Measurements from ENCODE around the gene LIX1L.

Gene LIX1L

DNA sequence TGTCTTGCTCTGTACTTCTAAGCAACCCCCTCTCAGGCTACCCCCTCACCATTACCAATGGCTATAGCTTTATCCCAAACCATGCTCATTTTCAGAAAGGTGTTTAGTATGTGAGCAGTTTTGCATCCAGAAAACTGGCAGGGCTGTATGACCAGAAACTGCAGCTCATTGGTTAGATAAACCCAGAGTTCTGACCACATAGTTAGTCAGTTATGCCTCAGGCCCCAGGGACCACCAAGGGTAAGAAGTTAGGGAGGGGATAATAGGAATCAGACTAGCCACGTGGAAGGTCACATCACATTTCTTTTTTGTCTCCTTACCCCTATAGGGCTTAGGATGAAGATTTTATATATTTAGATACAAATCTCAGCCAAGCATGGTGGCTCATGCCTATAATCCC lies 49.2 kb downstream of the LIX1L start:
- Histone ChIP-seq H3K9me3 (no peaks in the 10 kb centered on the region), H3K4me3 (ENCODE audit: low read depth in 1 of 2, low read length in 1 of 2) (no peak overlapping the region), H3K27ac (no peak overlapping the region), H3K36me3 (peaks cover 26% of the 10 kb centered on the region), H3K4me1 (ENCODE audit: control insufficient read depth in 1 of 2, insufficient read depth in 1 of 2, low read depth in 1 of 2, low read length in 1 of 2) (peaks cover 0 to 4% of the 10 kb centered on the region in 2 experiments), H3K27me3 (no peaks in the 10 kb centered on the region)
- TF ChIP-seq, protein P1, sequence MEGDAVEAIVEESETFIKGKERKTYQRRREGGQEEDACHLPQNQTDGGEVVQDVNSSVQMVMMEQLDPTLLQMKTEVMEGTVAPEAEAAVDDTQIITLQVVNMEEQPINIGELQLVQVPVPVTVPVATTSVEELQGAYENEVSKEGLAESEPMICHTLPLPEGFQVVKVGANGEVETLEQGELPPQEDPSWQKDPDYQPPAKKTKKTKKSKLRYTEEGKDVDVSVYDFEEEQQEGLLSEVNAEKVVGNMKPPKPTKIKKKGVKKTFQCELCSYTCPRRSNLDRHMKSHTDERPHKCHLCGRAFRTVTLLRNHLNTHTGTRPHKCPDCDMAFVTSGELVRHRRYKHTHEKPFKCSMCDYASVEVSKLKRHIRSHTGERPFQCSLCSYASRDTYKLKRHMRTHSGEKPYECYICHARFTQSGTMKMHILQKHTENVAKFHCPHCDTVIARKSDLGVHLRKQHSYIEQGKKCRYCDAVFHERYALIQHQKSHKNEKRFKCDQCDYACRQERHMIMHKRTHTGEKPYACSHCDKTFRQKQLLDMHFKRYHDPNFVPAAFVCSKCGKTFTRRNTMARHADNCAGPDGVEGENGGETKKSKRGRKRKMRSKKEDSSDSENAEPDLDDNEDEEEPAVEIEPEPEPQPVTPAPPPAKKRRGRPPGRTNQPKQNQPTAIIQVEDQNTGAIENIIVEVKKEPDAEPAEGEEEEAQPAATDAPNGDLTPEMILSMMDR (IDR thresholded peaks at IDR 0.05) = no peak

DNA sequence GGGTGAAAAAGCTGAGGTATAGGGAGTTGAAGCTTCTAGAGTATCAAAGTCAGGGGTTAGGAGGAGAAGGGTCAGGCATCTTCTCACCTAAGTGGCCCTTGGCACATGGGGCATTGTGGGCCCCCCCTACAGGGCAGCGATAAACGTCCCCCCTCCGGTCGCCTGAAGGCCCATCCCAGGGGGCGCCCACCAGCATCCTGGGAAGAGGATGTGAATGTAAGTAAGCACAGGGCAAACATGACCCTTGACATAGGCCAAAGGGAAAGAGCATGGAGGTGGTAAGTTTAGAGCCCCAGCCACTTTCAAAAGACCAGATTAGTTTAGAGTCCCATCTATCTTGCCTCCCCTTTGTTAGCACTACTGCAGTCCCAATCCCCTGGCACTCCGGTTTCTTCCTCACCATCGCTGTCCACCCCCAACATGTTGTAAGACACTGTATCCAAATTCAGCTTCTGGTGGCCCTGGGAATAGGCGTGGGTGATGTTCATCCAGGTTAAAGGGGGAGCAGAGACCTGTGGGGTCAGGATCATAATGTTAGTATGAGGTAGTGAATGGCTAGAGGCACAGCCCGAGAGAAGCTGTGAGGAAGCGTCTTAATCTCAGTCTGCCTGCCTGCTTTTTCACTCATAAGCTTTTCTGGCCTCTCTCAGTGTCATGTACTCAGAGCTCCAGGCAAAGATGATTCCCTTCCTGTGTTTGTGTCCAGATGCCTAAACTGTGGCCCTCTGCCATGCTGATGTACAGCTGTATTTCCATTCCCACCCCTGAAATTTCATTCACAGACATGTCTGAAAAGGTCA lies 50.7 kb downstream of the LIX1L start:
- Histone ChIP-seq H3K4me3 (ENCODE audit: low read depth in 1 of 2, low read length in 1 of 2) (no peak overlapping the region), H3K36me3 (peaks cover 17% of the 10 kb centered on the region), H3K4me1 (ENCODE audit: control insufficient read depth in 1 of 2, insufficient read depth in 1 of 2, low read depth in 1 of 2, low read length in 1 of 2) (peaks cover 0 to 4% of the 10 kb centered on the region in 2 experiments), H3K27me3 (no peaks in the 10 kb centered on the region), H3K9me3 (no peaks in the 10 kb centered on the region), H3K27ac (no peak overlapping the region)
- TF ChIP-seq, protein P1 (IDR thresholded peaks at IDR 0.05) = no peak

DNA sequence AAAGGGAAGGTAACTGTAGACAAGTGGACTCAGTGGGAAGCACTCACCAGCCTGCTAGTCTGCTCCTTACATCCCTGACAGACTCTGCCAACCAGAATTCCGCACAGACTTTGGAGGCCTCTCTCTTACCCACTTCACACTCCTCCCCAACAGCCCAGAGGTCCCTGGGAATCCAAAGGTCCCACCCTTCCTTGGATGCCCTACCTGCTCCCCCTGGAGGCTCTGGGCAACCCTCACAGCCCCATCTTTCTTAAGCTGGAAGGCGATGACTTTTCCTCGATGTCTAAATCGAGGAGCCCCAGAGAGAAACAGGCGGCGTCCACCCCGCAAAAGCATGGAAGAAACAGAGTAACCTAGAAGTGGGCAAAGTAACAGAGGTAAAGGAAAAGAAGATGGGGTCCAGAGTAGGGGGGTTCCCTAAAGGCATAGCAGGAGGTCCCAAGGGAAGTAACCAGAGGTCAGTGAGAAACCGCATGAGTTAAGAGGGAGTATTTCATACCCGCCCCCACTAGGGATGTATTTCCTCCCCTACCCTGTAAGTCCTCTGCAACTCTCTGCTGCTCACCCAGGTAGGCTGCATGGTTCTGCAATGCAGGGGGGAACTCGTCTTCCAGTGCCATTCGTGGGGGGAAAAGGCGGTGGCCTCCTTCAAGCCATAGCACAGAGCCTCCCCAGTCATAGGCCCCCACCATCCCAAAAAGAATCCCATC lies 56.4 kb downstream of the LIX1L start:
- Histone ChIP-seq H3K9me3 (no peaks in the 10 kb centered on the region), H3K4me1 (ENCODE audit: control insufficient read depth in 1 of 2, insufficient read depth in 1 of 2, low read depth in 1 of 2, low read length in 1 of 2) (no peaks in the 10 kb centered on the region), H3K27me3 (no peaks in the 10 kb centered on the region), H3K27ac (no peak overlapping the region), H3K4me3 (ENCODE audit: low read depth in 1 of 2, low read length in 1 of 2) (no peak overlapping the region), H3K36me3 (no peaks in the 10 kb centered on the region)
- TF ChIP-seq, protein P1 (IDR thresholded peaks at IDR 0.05) = no peak

DNA sequence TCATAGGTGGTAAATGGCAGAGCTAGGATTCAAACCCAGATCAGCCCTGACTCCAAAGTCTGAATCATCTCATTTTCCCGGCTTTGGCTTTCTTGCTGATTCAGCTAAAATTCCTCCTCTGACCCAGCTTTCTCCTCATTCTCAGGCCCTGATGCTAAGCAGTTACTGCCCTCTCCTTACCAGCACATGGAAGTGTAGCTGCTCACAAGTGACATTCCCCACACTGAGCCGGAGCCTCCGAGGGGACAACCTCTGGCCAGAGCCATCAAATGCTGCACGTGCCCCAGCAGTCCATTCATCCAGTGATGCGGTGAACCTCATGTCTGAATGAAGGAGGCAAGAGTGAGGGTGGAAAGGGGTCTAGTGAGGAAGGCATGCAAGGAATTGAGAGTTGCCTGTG lies 59.1 kb downstream of the LIX1L start:
- no peak overlapping the region for H3K4me3 ChIP-seq (ENCODE audit: low read depth in 1 of 2, low read length in 1 of 2)
- no peaks in the 10 kb centered on the region for H3K9me3 ChIP-seq
- H3K27me3 ChIP-seq = no peaks in the 10 kb centered on the region
- no peak overlapping the region for H3K27ac ChIP-seq
- H3K36me3 ChIP-seq = no peaks in the 10 kb centered on the region
- TF ChIP-seq, protein P1 (IDR thresholded peaks at IDR 0.05) = no peak
- no peaks in the 10 kb centered on the region for H3K4me1 ChIP-seq (ENCODE audit: control insufficient read depth in 1 of 2, insufficient read depth in 1 of 2, low read depth in 1 of 2, low read length in 1 of 2)

DNA sequence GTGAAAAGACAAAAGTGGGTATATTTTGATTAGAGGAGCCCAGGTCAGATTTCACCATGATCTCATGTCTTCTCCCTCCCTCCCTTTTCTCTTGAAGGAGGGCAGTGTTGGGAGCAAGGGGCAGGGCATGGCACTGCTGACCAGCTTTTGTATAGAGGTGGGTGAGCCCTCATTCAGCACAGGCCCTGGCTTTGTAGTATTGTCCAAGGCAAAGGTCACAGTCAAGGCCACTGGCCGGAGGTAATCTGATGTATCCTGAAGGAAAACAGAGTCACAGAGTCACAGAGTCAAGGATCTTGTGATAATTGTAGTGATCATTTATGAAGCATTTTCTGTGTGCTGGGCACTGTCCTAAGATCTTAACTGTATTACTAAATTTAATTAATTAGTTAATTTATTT lies 59.8 kb downstream of the LIX1L start:
- H3K4me1 ChIP-seq (ENCODE audit: control insufficient read depth in 1 of 2, insufficient read depth in 1 of 2, low read depth in 1 of 2, low read length in 1 of 2) = no peaks in the 10 kb centered on the region
- H3K4me3 ChIP-seq (ENCODE audit: low read depth in 1 of 2, low read length in 1 of 2) = no peak overlapping the region
- H3K27ac ChIP-seq = no peak overlapping the region
- no peaks in the 10 kb centered on the region for H3K9me3 ChIP-seq
- TF ChIP-seq, protein P1 (IDR thresholded peaks at IDR 0.05) = no peak
- no peaks in the 10 kb centered on the region for H3K27me3 ChIP-seq
- no peaks in the 10 kb centered on the region for H3K36me3 ChIP-seq
